Choroid plexus epithelial cell (primary cell): ENCODE data around the gene TMEM150C.

Experiments used
- DNase-seq: peaks from one replicate; pipeline ENCODE4 v3.0.0-alpha.2; 2010; ENCODE audit warnings: low read depth
- H3K4me3 ChIP-seq: 2 replicates; pipeline ENCODE4 v1.5.1; 2011; ENCODE audit warnings: low read depth, mild to moderate bottlenecking, control low read depth, low read length, moderate library complexity
- TF ChIP-seq, protein P1 (sequence below): conservative IDR thresholded peaks from 2 replicates; pipeline ENCODE4 v1.5.1; 2011; ENCODE audit warnings: low read depth, mild to moderate bottlenecking, control low read depth, inconsistent platforms, low read length, moderate library complexity

TMEM150C gene

DNA sequence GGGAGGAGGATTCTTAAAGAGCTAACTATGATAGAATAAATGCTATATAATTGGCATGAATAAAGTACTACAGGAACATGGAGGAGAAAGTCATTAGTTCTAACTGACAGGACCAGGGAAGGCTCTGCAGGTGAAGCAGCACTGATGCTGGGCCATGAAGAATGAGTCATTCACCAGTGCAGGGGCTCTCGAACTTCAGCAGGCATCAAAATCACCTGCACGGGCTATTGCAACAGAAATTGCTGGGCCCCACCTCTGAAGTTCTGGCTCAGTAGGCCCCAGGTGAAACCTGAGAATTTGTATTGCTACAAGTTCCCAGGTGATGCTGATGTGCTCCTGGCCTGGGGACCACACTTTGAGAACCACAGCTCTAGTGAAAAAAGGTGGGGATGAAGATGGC is 33.7 kb downstream of the TMEM150C start:
- DNase-seq, result no peak
- H3K4me3 ChIP-seq, result no peak overlapping the region
- TF ChIP-seq, protein P1, sequence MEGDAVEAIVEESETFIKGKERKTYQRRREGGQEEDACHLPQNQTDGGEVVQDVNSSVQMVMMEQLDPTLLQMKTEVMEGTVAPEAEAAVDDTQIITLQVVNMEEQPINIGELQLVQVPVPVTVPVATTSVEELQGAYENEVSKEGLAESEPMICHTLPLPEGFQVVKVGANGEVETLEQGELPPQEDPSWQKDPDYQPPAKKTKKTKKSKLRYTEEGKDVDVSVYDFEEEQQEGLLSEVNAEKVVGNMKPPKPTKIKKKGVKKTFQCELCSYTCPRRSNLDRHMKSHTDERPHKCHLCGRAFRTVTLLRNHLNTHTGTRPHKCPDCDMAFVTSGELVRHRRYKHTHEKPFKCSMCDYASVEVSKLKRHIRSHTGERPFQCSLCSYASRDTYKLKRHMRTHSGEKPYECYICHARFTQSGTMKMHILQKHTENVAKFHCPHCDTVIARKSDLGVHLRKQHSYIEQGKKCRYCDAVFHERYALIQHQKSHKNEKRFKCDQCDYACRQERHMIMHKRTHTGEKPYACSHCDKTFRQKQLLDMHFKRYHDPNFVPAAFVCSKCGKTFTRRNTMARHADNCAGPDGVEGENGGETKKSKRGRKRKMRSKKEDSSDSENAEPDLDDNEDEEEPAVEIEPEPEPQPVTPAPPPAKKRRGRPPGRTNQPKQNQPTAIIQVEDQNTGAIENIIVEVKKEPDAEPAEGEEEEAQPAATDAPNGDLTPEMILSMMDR, result no peak

DNA sequence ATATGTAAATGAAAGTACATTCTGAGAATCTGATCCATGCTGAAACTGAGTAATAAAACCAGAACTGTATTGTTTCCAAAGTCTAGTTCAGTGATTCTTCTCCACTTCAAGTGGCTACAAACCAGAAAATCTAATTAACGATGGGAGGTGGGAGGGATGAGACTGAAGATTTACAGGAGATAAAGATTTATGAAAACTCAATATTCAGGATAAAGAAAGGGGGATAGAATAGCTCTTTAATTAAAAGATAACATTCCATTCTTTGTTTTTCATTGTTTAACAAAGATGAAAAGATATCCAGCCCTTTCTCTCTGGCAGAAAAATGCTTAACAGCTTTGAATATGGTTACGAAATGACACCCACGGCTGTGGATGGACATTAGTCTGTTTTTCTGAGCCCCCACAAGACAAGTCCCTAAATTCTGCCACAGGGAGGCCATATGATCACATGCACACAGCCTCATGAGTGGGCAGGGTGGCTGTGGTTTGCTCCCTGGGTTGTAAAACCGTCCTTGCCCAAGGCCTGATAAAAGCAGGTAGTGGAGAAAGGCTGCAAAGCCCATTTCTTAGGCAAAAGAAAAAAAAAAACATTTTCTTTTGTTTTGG is 36.4 kb downstream of the TMEM150C start:
- TF ChIP-seq, protein P1, result no peak
- no peak for DNase-seq
- H3K4me3 ChIP-seq, result no peak overlapping the region

DNA sequence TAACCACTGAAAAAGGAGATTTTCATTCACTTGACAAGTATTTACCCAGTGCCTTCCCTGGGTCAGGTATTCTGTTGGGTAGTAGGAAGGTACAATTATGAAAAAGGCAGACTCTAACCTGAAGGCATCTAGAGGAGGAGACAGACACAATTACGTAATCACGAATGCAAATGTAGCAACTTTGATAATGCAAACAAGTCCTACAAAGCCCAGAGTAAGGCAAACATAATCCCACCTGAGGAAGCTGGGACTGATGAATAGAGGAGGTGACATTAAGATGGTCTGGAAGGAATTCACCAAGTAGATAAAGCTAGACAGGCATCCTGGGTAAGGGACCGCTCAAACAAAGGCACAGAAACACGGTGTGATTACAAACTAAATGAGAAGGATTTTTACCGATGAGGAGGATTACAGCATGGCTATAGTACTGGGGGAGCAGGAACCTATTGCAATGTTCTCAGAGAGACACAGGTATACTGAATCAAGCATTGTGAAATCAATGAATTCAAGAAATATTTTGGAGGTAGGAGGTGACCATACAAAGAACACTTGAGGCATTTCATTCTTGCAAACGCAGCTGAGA is 37.1 kb downstream of the TMEM150C start:
- TF ChIP-seq, protein P1, result no peak
- DNase-seq, result no peak
- no peak overlapping the region for H3K4me3 ChIP-seq

DNA sequence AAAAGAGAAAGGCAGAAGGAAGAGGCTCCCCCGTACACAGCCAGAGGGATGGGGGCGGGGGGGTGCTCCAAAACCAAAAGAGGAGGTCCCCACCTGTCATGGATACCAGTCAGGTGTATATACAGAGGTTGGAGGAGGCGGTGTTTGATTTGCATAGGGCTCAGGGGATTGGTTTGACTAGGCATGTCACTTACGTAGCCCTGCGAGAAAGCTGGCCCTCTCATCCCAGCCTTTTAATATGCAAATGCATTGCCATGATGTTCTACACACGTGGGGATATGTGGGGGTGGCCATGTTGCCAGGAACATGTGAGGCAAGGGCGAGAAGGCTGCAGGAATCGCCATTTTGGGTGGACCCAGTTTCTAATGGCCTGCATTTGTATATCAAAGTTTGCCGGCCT is 38.6 kb downstream of the TMEM150C start:
- no peak overlapping the region for H3K4me3 ChIP-seq
- DNase-seq, result no peak
- TF ChIP-seq, protein P1, result no peak

DNA sequence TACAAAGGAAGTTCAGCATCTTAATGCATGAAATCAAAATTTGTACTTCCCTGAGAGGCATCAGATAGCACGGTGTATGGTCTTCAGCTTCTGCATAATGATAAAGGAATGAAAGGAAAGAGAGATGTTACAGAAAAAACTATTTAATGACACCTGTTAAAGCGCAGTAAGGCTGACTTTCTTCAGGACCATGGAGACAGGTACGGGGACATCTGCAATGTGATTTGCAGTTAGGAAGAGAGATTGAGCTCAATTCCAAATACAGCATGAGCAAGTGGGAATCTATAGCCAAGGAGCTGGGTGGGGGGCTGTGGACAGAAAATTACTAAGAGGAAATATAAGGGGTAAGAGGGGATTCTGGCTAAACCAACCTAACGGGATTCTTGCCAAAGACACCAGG is 39.3 kb downstream of the TMEM150C start:
- H3K4me3 ChIP-seq, result no peak overlapping the region
- TF ChIP-seq, protein P1, result no peak
- DNase-seq, result no peak

DNA sequence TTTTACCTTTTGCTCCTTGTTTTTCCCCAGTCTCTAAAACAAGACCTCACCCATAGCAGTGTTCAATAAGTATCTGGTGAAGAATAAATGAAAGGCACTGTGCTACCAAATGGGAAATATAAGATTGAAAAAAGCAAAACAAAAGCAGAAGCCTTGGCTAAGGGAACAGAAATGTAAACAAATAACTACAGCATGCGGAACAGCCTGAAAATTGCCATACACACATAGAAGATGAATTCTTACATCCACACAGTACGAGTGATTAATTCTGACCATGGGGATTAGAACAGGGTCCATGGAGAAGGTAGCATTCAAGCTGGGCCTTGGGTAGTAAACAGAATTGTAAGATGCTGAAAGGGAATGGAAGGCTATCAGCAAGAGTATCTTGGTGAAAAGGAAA is 40.5 kb downstream of the TMEM150C start:
- TF ChIP-seq, protein P1, result no peak
- DNase-seq, result no peak

DNA sequence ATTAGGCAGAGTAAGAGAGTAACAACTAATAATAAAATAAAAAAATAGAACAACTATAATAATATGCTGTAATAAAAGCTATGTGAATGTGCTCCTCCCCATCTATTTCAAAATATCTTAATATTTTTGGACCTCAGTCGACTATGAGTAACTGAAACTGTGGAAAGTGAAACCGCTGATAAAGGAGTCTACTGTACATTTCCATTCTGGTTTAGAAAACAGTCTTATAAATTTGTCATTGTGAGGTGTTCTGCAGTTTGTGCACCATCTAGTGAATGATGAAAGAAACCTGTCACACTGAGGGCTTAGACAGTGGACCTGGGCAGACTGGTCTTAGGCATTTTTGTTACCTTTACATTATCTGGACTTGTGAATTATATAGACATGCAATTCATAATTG is 42.0 kb downstream of the TMEM150C start:
- no peak overlapping the region for H3K4me3 ChIP-seq
- TF ChIP-seq, protein P1, result no peak
- DNase-seq, result peak; percentile 58

More for the DNA sequence above, 40.5 kb downstream of the TMEM150C start:
- H3K4me3 ChIP-seq, result no peak overlapping the region
